Activated CD4-positive, alpha-beta memory T cell treated with anti-CD3 and anti-CD28 coated beads for 36 hours (primary cell): ENCODE measurements around the gene PLPPR4. TPM values are rescaled to one million over a fixed set of nuclear protein-coding genes. Genes with fewer than 3 reads are reported as not detected.
"Not testable (repeated sequence)": the region's sequence is repeated elsewhere in the genome, so short reads cannot be mapped to it uniquely, and the experiment has no call there.

Experiments used
- CTCF ChIA-PET: fragments of 350-600 bp; sonication (Branson Sonifier 250); formaldehyde crosslinking; loops from one replicate; lab custom pipeline; 2021; ENCODE audit warnings: antibody characterized with exemption, inconsistent platforms; lab: Charles Lee
- POLR2A ChIA-PET: fragments of 350-600 bp; sonication (Branson Sonifier 250); formaldehyde crosslinking; loops from one replicate; lab custom pipeline; 2021; ENCODE audit warnings: antibody characterized with exemption; lab: Charles Lee
- DNase-seq: peaks from one replicate; pipeline ENCODE4 v3.0.0-alpha.2; 2020
- H3K27ac Mint-ChIP-seq: one replicate; pipeline ENCODE4 v1.8.0; 2021; ENCODE audit warnings: mixed read lengths
- H3K27me3 Mint-ChIP-seq: one replicate; pipeline ENCODE4 v1.8.0; 2021; ENCODE audit warnings: mixed read lengths
- H3K36me3 Mint-ChIP-seq: one replicate; pipeline ENCODE4 v1.8.0; 2021; ENCODE audit warnings: mixed read lengths
- H3K4me1 Mint-ChIP-seq: one replicate; pipeline ENCODE4 v1.8.0; 2021; ENCODE audit warnings: low read depth, mixed read lengths
- H3K4me3 Mint-ChIP-seq: one replicate; pipeline ENCODE4 v1.8.0; 2021; ENCODE audit warnings: mild to moderate bottlenecking, mixed read lengths
- H3K9me3 Mint-ChIP-seq: one replicate; pipeline ENCODE4 v1.8.0; 2021; ENCODE audit warnings: mixed read lengths
- intact Hi-C: fragments of 100-400 bp; cut with micrococcal nuclease; formaldehyde crosslinking; loops from one replicate; pipeline ENCODE4 v1.15.1; 2023
- total RNA-seq, 2 experiments: library from RNA; stranded (reverse); gene quantifications; one replicate each; pipeline ENCODE4 v1.2.3, GENCODE V29; 2021

The PLPPR4 gene
- total RNA-seq, 2 experiments from 2014 or later, result not detected

- POLR2A ChIA-PET, result no interaction called here
- Mint-ChIP-seq H3K27me3 (peaks cover 8% of the 10 kb centered on the region), H3K9me3 (peaks cover 9% of the 10 kb centered on the region), H3K4me3 (no peak overlapping the region), H3K4me1 (no peaks in the 10 kb centered on the region), H3K27ac (no peak overlapping the region), H3K36me3 (no peaks in the 10 kb centered on the region)
- CTCF ChIA-PET, result no interaction called here
- DNase-seq, result no peak
- intact Hi-C loops, result no loop called here
Measured at GRCh38 chr1:99271249-99271648, 7.0 kb downstream of the PLPPR4 start.

- Mint-ChIP-seq H3K27ac (no peak overlapping the region), H3K36me3 (no peaks in the 10 kb centered on the region), H3K4me3 (no peak overlapping the region), H3K27me3 (no peaks in the 10 kb centered on the region), H3K9me3 (peaks cover 7% of the 10 kb centered on the region), H3K4me1 (no peaks in the 10 kb centered on the region)
- ChIA-PET POLR2A (no interaction called here), CTCF (no interaction called here)
- intact Hi-C loops, result no loop called here
- no peak for DNase-seq
Measured at GRCh38 chr1:99277066-99277465, 12.8 kb downstream of the PLPPR4 start.

- no peaks in the 10 kb centered on the region for H3K4me1 Mint-ChIP-seq
- H3K27me3 Mint-ChIP-seq, result no peaks in the 10 kb centered on the region
- no peaks in the 10 kb centered on the region for H3K36me3 Mint-ChIP-seq
- no peak overlapping the region for H3K27ac Mint-ChIP-seq
- ChIA-PET POLR2A (no interaction called here), CTCF (no interaction called here)
- DNase-seq, result no peak
- no peaks in the 10 kb centered on the region for H3K9me3 Mint-ChIP-seq
- H3K4me3 Mint-ChIP-seq, result no peak overlapping the region
- intact Hi-C loops, result no loop called here
Measured at GRCh38 chr1:99279525-99279924, 15.2 kb downstream of the PLPPR4 start.

- CTCF ChIA-PET, result no interaction called here
- Mint-ChIP-seq H3K27ac (no peak overlapping the region), H3K4me1 (no peaks in the 10 kb centered on the region), H3K27me3 (no peaks in the 10 kb centered on the region), H3K9me3 (no peaks in the 10 kb centered on the region), H3K4me3 (no peak overlapping the region), H3K36me3 (no peaks in the 10 kb centered on the region)
- POLR2A ChIA-PET, result no interaction called here
- DNase-seq, result no peak
- intact Hi-C loops, result no loop called here
Measured at GRCh38 chr1:99281105-99281504, 16.8 kb downstream of the PLPPR4 start.

GRCh38 chr1:99282536-99282935, 18.2 kb downstream of the PLPPR4 start:
- no peak overlapping the region for H3K4me3 Mint-ChIP-seq
- intact Hi-C loops, result no loop called here
- CTCF ChIA-PET, result no interaction called here
- H3K9me3 Mint-ChIP-seq, result peaks cover 3% of the 10 kb centered on the region
- H3K36me3 Mint-ChIP-seq, result no peaks in the 10 kb centered on the region
- no peak overlapping the region for H3K27ac Mint-ChIP-seq
- H3K4me1 Mint-ChIP-seq, result no peaks in the 10 kb centered on the region
- POLR2A ChIA-PET, result no interaction called here
- DNase-seq, result no peak
- no peaks in the 10 kb centered on the region for H3K27me3 Mint-ChIP-seq

- H3K36me3 Mint-ChIP-seq, H3K27me3 Mint-ChIP-seq, intact Hi-C loops, H3K9me3 Mint-ChIP-seq, DNase-seq, H3K4me3 Mint-ChIP-seq, H3K27ac Mint-ChIP-seq, CTCF ChIA-PET, POLR2A ChIA-PET, H3K4me1 Mint-ChIP-seq: not testable (repeated sequence)
Measured at GRCh38 chr1:99283521-99283920, 19.2 kb downstream of the PLPPR4 start.

GRCh38 chr1:99292886-99293285, 28.6 kb downstream of the PLPPR4 start:
- no peak overlapping the region for H3K27ac Mint-ChIP-seq
- peaks cover 5% of the 10 kb centered on the region for H3K9me3 Mint-ChIP-seq
- H3K4me1 Mint-ChIP-seq, result no peaks in the 10 kb centered on the region
- intact Hi-C loops, result no loop called here
- ChIA-PET CTCF (no interaction called here), POLR2A (no interaction called here)
- H3K4me3 Mint-ChIP-seq, result no peak overlapping the region
- DNase-seq, result no peak
- no peaks in the 10 kb centered on the region for H3K36me3 Mint-ChIP-seq
- H3K27me3 Mint-ChIP-seq, result no peaks in the 10 kb centered on the region

GRCh38 chr1:99297923-99298322, 33.6 kb downstream of the PLPPR4 start:
- no peaks in the 10 kb centered on the region for H3K9me3 Mint-ChIP-seq
- ChIA-PET POLR2A (no interaction called here), CTCF (no interaction called here)
- DNase-seq, result no peak
- H3K27ac Mint-ChIP-seq, result no peak overlapping the region
- intact Hi-C loops, result no loop called here
- H3K4me3 Mint-ChIP-seq, result no peak overlapping the region
- H3K36me3 Mint-ChIP-seq, result no peaks in the 10 kb centered on the region
- H3K4me1 Mint-ChIP-seq, result no peaks in the 10 kb centered on the region
- H3K27me3 Mint-ChIP-seq, result no peaks in the 10 kb centered on the region

GRCh38 chr1:99304725-99305282, 40.5 kb downstream of the PLPPR4 start:
- Mint-ChIP-seq H3K4me1 (no peaks in the 10 kb centered on the region), H3K36me3 (no peaks in the 10 kb centered on the region), H3K27ac (no peak overlapping the region), H3K9me3 (no peaks in the 10 kb centered on the region), H3K27me3 (no peaks in the 10 kb centered on the region), H3K4me3 (no peak overlapping the region)
- DNase-seq, result no peak
- intact Hi-C loops, result no loop called here
- ChIA-PET CTCF (no interaction called here), POLR2A (no interaction called here)

GRCh38 chr1:99305626-99306025, 41.3 kb downstream of the PLPPR4 start:
- Mint-ChIP-seq H3K27me3 (no peaks in the 10 kb centered on the region), H3K36me3 (no peaks in the 10 kb centered on the region), H3K4me3 (no peak overlapping the region), H3K27ac (no peak overlapping the region), H3K4me1 (no peaks in the 10 kb centered on the region), H3K9me3 (no peaks in the 10 kb centered on the region)
- CTCF ChIA-PET, result no interaction called here
- POLR2A ChIA-PET, result no interaction called here
- intact Hi-C loops, result no loop called here
- DNase-seq, result no peak

- POLR2A ChIA-PET, result no interaction called here
- Mint-ChIP-seq H3K4me1 (no peaks in the 10 kb centered on the region), H3K36me3 (no peaks in the 10 kb centered on the region), H3K27ac (no peak overlapping the region), H3K9me3 (no peaks in the 10 kb centered on the region), H3K27me3 (no peaks in the 10 kb centered on the region), H3K4me3 (no peak overlapping the region)
- intact Hi-C loops, result no loop called here
- no peak for DNase-seq
- CTCF ChIA-PET, result no interaction called here
Measured at GRCh38 chr1:99306056-99306455, 41.8 kb downstream of the PLPPR4 start.

GRCh38 chr1:99306644-99307043, 42.4 kb downstream of the PLPPR4 start:
- ChIA-PET POLR2A (no interaction called here), CTCF (no interaction called here)
- intact Hi-C loops, result no loop called here
- no peak overlapping the region for H3K4me3 Mint-ChIP-seq
- H3K4me1 Mint-ChIP-seq, result no peaks in the 10 kb centered on the region
- no peaks in the 10 kb centered on the region for H3K9me3 Mint-ChIP-seq
- no peak for DNase-seq
- H3K27me3 Mint-ChIP-seq, result no peaks in the 10 kb centered on the region
- no peak overlapping the region for H3K27ac Mint-ChIP-seq
- no peaks in the 10 kb centered on the region for H3K36me3 Mint-ChIP-seq

- no peaks in the 10 kb centered on the region for H3K4me1 Mint-ChIP-seq
- H3K27ac Mint-ChIP-seq, result no peak overlapping the region
- no peaks in the 10 kb centered on the region for H3K27me3 Mint-ChIP-seq
- POLR2A ChIA-PET, result no interaction called here
- H3K4me3 Mint-ChIP-seq, result no peak overlapping the region
- CTCF ChIA-PET, result no interaction called here
- H3K36me3 Mint-ChIP-seq, result no peaks in the 10 kb centered on the region
- H3K9me3 Mint-ChIP-seq, result no peaks in the 10 kb centered on the region
- intact Hi-C loops, result no loop called here
- no peak for DNase-seq
Measured at GRCh38 chr1:99315305-99315704, 51.0 kb downstream of the PLPPR4 start.
